ENCODE data around the gene P2RX5.

The P2RX5 gene

GRCh38 chr17:3681057-3681456 lies 14.9 kb downstream of the P2RX5 start:
- DNase-seq (ENCODE audit: low read depth) = no peak

GRCh38 chr17:3679531-3680126 lies 16.3 kb downstream of the P2RX5 start:
- no peak for DNase-seq (ENCODE audit: low read depth)

- DNase-seq (ENCODE audit: low read depth) = no peak
Observed at GRCh38 chr17:3678821-3679530, 17.0 kb downstream of the P2RX5 start.

GRCh38 chr17:3678095-3678820 lies 17.7 kb downstream of the P2RX5 start:
- no peak for DNase-seq (ENCODE audit: low read depth)

GRCh38 chr17:3675886-3676285 lies 20.1 kb downstream of the P2RX5 start:
- no peak for DNase-seq (ENCODE audit: low read depth)

- no peak for DNase-seq (ENCODE audit: low read depth)
Observed at GRCh38 chr17:3672571-3672970, 23.4 kb downstream of the P2RX5 start.

- DNase-seq (ENCODE audit: low read depth) = no peak
Observed at GRCh38 chr17:3669548-3669947, 26.4 kb downstream of the P2RX5 start.

- no peak for DNase-seq (ENCODE audit: low read depth)
Observed at GRCh38 chr17:3669085-3669347, 26.9 kb downstream of the P2RX5 start.

GRCh38 chr17:3668279-3669084 lies 27.5 kb downstream of the P2RX5 start, which contains the start of the genes EMC6 and TAX1BP3:
Gene EMC6 (plus strand): TSS chr17:3668812. CDS start chr17:3669147, 335 bp downstream.
Gene TAX1BP3 (minus strand): TSS chr17:3668578. CDS start chr17:3668526, 52 bp downstream.
- DNase-seq (ENCODE audit: low read depth) = peak; percentile 84

- peak; percentile 60 for DNase-seq (ENCODE audit: low read depth)
Observed at GRCh38 chr17:3667366-3668278, 28.3 kb downstream of the P2RX5 start.

GRCh38 chr17:3666516-3666915 lies 29.4 kb downstream of the P2RX5 start:
- no peak for DNase-seq (ENCODE audit: low read depth)

- DNase-seq (ENCODE audit: low read depth) = no peak
Observed at GRCh38 chr17:3665834-3666233, 30.1 kb downstream of the P2RX5 start.

GRCh38 chr17:3663102-3664011 lies 32.6 kb downstream of the P2RX5 start:
- DNase-seq (ENCODE audit: low read depth) = no peak

GRCh38 chr17:3660311-3660891 lies 35.6 kb downstream of the P2RX5 start:
- no peak for DNase-seq (ENCODE audit: low read depth)

- peak; percentile 44 for DNase-seq (ENCODE audit: low read depth)
Observed at GRCh38 chr17:3659541-3660111, 36.3 kb downstream of the P2RX5 start.

GRCh38 chr17:3658784-3659449 lies 37.0 kb downstream of the P2RX5 start:
- DNase-seq (ENCODE audit: low read depth) = no peak

- no peak for DNase-seq (ENCODE audit: low read depth)
Observed at GRCh38 chr17:3657874-3658783, 37.8 kb downstream of the P2RX5 start.

GRCh38 chr17:3657588-3657869 lies 38.4 kb downstream of the P2RX5 start:
- no peak for DNase-seq (ENCODE audit: low read depth)

Measured in HS-5 (cell line).